Endometrial microvascular endothelial cells (primary cell): Measurements from ENCODE around the gene POC5. TPM values are rescaled to one million over a fixed set of nuclear protein-coding genes. Genes with fewer than 3 reads are reported as not detected.

ENCODE experiments used
- in situ Hi-C: cut with HindIII; loops from 2 replicates; pipeline ENCODE4 v1.10.0; 2017; ENCODE audit warnings: low sequenced_read_pairs, low pct_unique_long_range_greater_than_20kb; ENCODE audit errors: inconsistent ontology term
- total RNA-seq: library from RNA; depleted of rRNA; stranded (reverse); fragments of >200 nt; gene quantifications from one replicate; pipeline ENCODE4 v1.2.3, GENCODE V29; 2015; ENCODE audit errors: inconsistent ontology term

The POC5 gene
- total RNA-seq, 1 donor from 2014 or later = 15.0 TPM

- in situ Hi-C loops = no loop called here
Measured at GRCh38 chr5:75627801-75628200, 89.4 kb downstream of the POC5 start.

GRCh38 chr5:75626959-75627358, 90.3 kb downstream of the POC5 start:
- in situ Hi-C loops = no loop called here

Other genes starting within 250 kb of the POC5 start
- 11.4 TPM for gene CERT1, start 205.8 kb downstream of the POC5 start, total RNA-seq
- 17.7 TPM for gene POLK, start 205.5 kb downstream of the POC5 start, total RNA-seq
- gene ANKDD1B, start 106.0 kb downstream of the POC5 start, total RNA-seq = not detected